HEK293 (cell line): ENCODE measurements around the gene SUSD6.
A peak's percentile ranks its signal among the peaks of the same experiment; 100 is the strongest.

Experiments used
- CTCF ChIA-PET: fragments of 350-600 bp; formaldehyde crosslinking; extraction: SDS; loops from one replicate; lab custom pipeline; 2021; ENCODE audit warnings: antibody characterized with exemption; lab: Yijun Ruan, JAX
- POLR2A ChIA-PET: fragments of 300-600 bp; formaldehyde crosslinking; extraction: SDS; loops from one replicate; lab custom pipeline; 2020; ENCODE audit warnings: antibody characterized with exemption, inconsistent platforms; lab: Yijun Ruan, JAX
- H3K27ac ChIP-seq: fragments of 200-500 bp; sonication (Bioruptor generic); 2 replicates; pipeline ENCODE4 v1.5.1; 2014; ENCODE audit warnings: low read depth, low read length, control low read depth, inconsistent platforms; ENCODE audit errors: extremely low read depth
- H3K36me3 ChIP-seq, 2 experiments: fragments of 200-500 bp in 1 of 2; sonication (Bioruptor generic) in 1 of 2; 1 replicate in 1 of 2; 2 replicates in 1 of 2; pipeline ENCODE4 v1.5.1; 2014 to 2017; ENCODE audit warnings: inconsistent platforms in 2 of 2, low read length in 2 of 2; ENCODE audit not compliant: control insufficient read depth in 2 of 2, insufficient read depth in 1 of 2
- H3K4me1 ChIP-seq: fragments of 200-500 bp; sonication (Bioruptor generic); 2 replicates; pipeline ENCODE4 v1.5.1; 2014; ENCODE audit warnings: mild to moderate bottlenecking, low read length, inconsistent platforms; ENCODE audit not compliant: control insufficient read depth, insufficient read depth
- H3K4me3 ChIP-seq: 2 replicates; pipeline ENCODE4 v1.5.1; 2011; ENCODE audit warnings: low read depth, mild to moderate bottlenecking, control low read depth, low read length, moderate library complexity
- H3K9me3 ChIP-seq: fragments of 200-500 bp; sonication (Bioruptor generic); 2 replicates; pipeline ENCODE4 v1.5.1; 2014; ENCODE audit warnings: low read depth, low read length, inconsistent platforms; ENCODE audit not compliant: control insufficient read depth, insufficient read depth
- EGR2 ChIP-seq: fragments of 450-650 bp; formaldehyde crosslinking; IDR thresholded peaks from 2 replicates; pipeline ENCODE4 v1.5.1; 2016; ENCODE audit warnings: low read depth, missing biosample characterization, missing genetic modification characterization
- GLIS1 ChIP-seq: fragments of 450-650 bp; formaldehyde crosslinking; IDR thresholded peaks from 2 replicates; pipeline ENCODE4 v1.5.1; 2016; ENCODE audit warnings: missing biosample characterization, missing genetic modification characterization
- ZFHX2 ChIP-seq: fragments of 450-650 bp; formaldehyde crosslinking; conservative IDR thresholded peaks from 2 replicates; pipeline ENCODE4 v1.5.1; 2016; ENCODE audit warnings: missing biosample characterization, missing genetic modification characterization
- ZFP3 ChIP-seq: fragments of 450-650 bp; formaldehyde crosslinking; IDR thresholded peaks from 2 replicates; pipeline ENCODE4 v1.5.1; 2016; ENCODE audit warnings: low read depth, missing biosample characterization, missing genetic modification characterization
- ZNF114 ChIP-seq: fragments of 450-650 bp; formaldehyde crosslinking; IDR thresholded peaks from 2 replicates; pipeline ENCODE4 v1.5.0; 2017; ENCODE audit warnings: missing biosample characterization, missing genetic modification characterization
- ZNF157 ChIP-seq: fragments of 450-650 bp; formaldehyde crosslinking; IDR thresholded peaks from 2 replicates; pipeline ENCODE4 v1.5.1; 2016; ENCODE audit warnings: missing biosample characterization, missing genetic modification characterization
- ZNF626 ChIP-seq: fragments of 450-650 bp; sonication (Bioruptor Pico); formaldehyde crosslinking; IDR thresholded peaks from 2 replicates; pipeline ENCODE4 v1.5.1; 2018; ENCODE audit warnings: missing biosample characterization, missing genetic modification characterization, inconsistent platforms
- ZNF664 ChIP-seq: fragments of 450-650 bp; formaldehyde crosslinking; IDR thresholded peaks from 2 replicates; pipeline ENCODE4 v1.5.1; 2016; ENCODE audit warnings: missing biosample characterization, missing genetic modification characterization
- TF ChIP-seq, protein P1 (sequence below): fragments of 450-650 bp; IDR thresholded peaks from 2 replicates; pipeline ENCODE4 v1.5.1; 2018; ENCODE audit warnings: missing biosample characterization, mild to moderate bottlenecking, missing genetic modification characterization
- TF ChIP-seq, protein P2 (sequence below): fragments of 450-650 bp; formaldehyde crosslinking; IDR thresholded peaks from 2 replicates; pipeline ENCODE4 v1.5.1; 2016; ENCODE audit warnings: missing biosample characterization, missing genetic modification characterization, borderline replicate concordance
- TF ChIP-seq, protein P3 (sequence below): fragments of 450-650 bp; formaldehyde crosslinking; IDR thresholded peaks from 2 replicates; pipeline ENCODE4 v1.5.1; 2016; ENCODE audit warnings: missing biosample characterization, missing genetic modification characterization

SUSD6 gene

DNA sequence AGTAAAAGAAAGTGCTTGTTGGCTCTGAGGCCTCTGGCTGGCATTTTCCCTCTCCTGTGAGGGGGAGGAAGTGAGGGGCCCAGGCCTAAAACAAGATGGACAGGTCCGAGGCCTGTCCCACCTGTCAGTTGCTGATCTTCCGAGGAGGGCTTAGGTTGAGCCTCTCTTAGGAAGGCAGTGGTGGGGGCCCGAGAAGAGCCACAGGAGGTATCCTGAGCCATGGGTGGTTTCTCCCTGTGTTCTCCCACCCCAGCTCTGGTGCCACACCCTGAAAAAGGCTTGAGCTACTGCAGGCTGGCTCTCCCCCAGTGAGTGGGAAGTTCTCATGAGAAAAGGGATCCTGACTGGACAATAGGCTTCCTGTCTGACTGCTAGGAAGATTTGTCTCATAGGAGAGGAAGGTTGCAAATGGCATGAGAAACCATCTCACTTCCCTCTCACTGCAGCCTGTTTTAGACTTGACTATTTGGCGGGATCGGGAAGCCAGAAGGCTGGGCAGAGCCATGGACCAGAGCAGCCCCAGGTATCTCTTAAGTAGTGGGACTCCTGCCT is 83.4 kb downstream of the SUSD6 start:
- CTCF ChIA-PET, result no interaction called here
- no peaks in the 10 kb centered on the region for H3K9me3 ChIP-seq
- TF ChIP-seq ZNF157 (tag by site-specific recombination), result no peak
- 0 out of 2 replicates have a peak, but pooled peaks have one; percentile 13 for TF ChIP-seq ZFHX2 (tag by site-specific recombination)
- peak; percentile 32; the same call in 1 of the 2 replicates for TF ChIP-seq GLIS1
- TF ChIP-seq EGR2 (tag by site-specific recombination), result 0 out of 2 replicates have a peak, but pooled peaks have one; percentile 6
- H3K27ac ChIP-seq, result peak overlapping the region; percentile 14; the same call in 1 of the 2 replicates
- H3K4me3 ChIP-seq, result no peak overlapping the region
- H3K36me3 ChIP-seq, result no peaks in the 10 kb centered on the region
- H3K4me1 ChIP-seq, result peaks cover 12% of the 10 kb centered on the region; the same call in 1 of the 2 replicates
- POLR2A ChIA-PET, result interaction anchor here (0.5 kb wide), 1 partner anchor 84 kb away, joined by 3 read pairs; no protein-coding TSS in a partner anchor

DNA sequence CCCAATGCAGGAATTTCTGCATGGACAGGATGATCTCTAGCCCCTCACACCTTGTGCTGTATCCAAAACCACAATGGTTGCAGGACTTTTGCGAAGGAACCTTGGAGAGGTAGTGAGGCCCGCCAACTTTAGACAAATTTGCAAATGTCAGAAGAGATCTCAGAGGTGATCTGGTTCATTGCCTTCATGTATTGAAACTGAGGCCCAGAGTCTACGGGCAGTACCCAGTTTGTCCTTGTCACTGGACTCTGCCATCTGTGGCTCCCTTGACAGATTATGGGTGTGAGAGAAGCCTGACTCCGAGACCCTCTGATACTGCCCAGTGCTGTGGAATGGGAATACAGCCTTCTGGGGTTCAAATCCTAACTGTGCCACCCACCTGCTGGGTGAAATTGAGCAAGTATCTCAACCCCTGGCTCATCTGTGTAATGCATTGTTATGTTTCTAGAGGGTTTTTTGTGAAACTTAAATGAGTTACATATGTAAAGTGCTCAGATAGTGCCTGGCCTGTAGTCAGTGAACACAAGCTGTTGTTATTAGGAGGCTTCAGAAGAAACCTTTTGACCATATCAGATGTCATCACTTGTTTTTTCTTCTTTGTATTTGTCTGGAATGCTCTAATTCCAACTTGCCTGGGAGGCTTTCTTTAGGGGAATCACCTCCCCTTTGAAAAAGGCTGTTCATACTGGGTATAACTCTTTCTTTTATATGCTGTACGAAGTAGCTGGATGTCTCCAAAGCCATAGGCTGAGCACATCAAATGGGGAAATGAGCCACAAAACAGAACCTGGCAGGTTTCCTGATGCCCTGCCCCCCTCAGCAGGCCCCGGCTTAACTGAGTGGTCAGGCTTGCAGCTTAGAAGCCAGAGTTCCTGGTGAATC is 84.2 kb downstream of the SUSD6 start:
- POLR2A ChIA-PET, result no interaction called here
- Histone ChIP-seq H3K9me3 (no peaks in the 10 kb centered on the region), H3K4me1 (peaks cover 12% of the 10 kb centered on the region; the same call in 1 of the 2 replicates), H3K4me3 (no peak overlapping the region), H3K36me3 (no peaks in the 10 kb centered on the region), H3K27ac (no peak overlapping the region)
- CTCF ChIA-PET, result no interaction called here
- TF ChIP-seq, protein P1, sequence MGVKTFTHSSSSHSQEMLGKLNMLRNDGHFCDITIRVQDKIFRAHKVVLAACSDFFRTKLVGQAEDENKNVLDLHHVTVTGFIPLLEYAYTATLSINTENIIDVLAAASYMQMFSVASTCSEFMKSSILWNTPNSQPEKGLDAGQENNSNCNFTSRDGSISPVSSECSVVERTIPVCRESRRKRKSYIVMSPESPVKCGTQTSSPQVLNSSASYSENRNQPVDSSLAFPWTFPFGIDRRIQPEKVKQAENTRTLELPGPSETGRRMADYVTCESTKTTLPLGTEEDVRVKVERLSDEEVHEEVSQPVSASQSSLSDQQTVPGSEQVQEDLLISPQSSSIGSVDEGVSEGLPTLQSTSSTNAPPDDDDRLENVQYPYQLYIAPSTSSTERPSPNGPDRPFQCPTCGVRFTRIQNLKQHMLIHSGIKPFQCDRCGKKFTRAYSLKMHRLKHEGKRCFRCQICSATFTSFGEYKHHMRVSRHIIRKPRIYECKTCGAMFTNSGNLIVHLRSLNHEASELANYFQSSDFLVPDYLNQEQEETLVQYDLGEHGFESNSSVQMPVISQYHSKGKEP, result no peak
- TF ChIP-seq ZNF626 (tag by site-specific recombination), result no peak
- TF ChIP-seq, protein P2, sequence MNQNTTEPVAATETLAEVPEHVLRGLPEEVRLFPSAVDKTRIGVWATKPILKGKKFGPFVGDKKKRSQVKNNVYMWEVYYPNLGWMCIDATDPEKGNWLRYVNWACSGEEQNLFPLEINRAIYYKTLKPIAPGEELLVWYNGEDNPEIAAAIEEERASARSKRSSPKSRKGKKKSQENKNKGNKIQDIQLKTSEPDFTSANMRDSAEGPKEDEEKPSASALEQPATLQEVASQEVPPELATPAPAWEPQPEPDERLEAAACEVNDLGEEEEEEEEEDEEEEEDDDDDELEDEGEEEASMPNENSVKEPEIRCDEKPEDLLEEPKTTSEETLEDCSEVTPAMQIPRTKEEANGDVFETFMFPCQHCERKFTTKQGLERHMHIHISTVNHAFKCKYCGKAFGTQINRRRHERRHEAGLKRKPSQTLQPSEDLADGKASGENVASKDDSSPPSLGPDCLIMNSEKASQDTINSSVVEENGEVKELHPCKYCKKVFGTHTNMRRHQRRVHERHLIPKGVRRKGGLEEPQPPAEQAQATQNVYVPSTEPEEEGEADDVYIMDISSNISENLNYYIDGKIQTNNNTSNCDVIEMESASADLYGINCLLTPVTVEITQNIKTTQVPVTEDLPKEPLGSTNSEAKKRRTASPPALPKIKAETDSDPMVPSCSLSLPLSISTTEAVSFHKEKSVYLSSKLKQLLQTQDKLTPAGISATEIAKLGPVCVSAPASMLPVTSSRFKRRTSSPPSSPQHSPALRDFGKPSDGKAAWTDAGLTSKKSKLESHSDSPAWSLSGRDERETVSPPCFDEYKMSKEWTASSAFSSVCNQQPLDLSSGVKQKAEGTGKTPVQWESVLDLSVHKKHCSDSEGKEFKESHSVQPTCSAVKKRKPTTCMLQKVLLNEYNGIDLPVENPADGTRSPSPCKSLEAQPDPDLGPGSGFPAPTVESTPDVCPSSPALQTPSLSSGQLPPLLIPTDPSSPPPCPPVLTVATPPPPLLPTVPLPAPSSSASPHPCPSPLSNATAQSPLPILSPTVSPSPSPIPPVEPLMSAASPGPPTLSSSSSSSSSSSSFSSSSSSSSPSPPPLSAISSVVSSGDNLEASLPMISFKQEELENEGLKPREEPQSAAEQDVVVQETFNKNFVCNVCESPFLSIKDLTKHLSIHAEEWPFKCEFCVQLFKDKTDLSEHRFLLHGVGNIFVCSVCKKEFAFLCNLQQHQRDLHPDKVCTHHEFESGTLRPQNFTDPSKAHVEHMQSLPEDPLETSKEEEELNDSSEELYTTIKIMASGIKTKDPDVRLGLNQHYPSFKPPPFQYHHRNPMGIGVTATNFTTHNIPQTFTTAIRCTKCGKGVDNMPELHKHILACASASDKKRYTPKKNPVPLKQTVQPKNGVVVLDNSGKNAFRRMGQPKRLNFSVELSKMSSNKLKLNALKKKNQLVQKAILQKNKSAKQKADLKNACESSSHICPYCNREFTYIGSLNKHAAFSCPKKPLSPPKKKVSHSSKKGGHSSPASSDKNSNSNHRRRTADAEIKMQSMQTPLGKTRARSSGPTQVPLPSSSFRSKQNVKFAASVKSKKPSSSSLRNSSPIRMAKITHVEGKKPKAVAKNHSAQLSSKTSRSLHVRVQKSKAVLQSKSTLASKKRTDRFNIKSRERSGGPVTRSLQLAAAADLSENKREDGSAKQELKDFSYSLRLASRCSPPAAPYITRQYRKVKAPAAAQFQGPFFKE (tag by site-specific recombination), result no peak
- no peak for TF ChIP-seq ZFP3 (tag by site-specific recombination)
- TF ChIP-seq, protein P3, sequence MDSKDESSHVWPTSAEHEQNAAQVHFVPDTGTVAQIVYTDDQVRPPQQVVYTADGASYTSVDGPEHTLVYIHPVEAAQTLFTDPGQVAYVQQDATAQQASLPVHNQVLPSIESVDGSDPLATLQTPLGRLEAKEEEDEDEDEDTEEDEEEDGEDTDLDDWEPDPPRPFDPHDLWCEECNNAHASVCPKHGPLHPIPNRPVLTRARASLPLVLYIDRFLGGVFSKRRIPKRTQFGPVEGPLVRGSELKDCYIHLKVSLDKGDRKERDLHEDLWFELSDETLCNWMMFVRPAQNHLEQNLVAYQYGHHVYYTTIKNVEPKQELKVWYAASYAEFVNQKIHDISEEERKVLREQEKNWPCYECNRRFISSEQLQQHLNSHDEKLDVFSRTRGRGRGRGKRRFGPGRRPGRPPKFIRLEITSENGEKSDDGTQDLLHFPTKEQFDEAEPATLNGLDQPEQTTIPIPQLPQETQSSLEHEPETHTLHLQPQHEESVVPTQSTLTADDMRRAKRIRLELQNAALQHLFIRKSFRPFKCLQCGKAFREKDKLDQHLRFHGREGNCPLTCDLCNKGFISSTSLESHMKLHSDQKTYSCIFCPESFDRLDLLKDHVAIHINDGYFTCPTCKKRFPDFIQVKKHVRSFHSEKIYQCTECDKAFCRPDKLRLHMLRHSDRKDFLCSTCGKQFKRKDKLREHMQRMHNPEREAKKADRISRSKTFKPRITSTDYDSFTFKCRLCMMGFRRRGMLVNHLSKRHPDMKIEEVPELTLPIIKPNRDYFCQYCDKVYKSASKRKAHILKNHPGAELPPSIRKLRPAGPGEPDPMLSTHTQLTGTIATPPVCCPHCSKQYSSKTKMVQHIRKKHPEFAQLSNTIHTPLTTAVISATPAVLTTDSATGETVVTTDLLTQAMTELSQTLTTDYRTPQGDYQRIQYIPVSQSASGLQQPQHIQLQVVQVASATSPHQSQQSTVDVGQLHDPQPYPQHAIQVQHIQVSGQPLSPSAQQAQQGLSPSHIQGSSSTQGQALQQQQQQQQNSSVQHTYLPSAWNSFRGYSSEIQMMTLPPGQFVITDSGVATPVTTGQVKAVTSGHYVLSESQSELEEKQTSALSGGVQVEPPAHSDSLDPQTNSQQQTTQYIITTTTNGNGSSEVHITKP (tag by site-specific recombination), result peak; percentile 83
- TF ChIP-seq ZNF664 (tag by site-specific recombination), result no peak
- TF ChIP-seq ZNF114 (tag by site-specific recombination), result no peak
